GM12878 (cell line): ENCODE measurements around the gene TAF4. TPM values are rescaled to one million over a fixed set of nuclear protein-coding genes. Genes with fewer than 3 reads are reported as not detected.

Experiments used
- ATAC-seq: fragments of 200-7000 bp; cut with Tn5 transposase; 3 replicates; pipeline ENCODE4 v1.9.1; 2020; ENCODE audit warnings: mild to moderate bottlenecking, moderate library complexity
- BruUV-seq: library from RNA; stranded (reverse); fragments of 400-500 nt; replicated peaks from 2 replicates; lab custom pipeline; 2021; lab: Mats Ljungman, UMichigan
- CTCF ChIA-PET: fragments of 300-600 bp; sonication (Branson Sonifier 250); formaldehyde crosslinking; extraction: SDS; loops from one replicate; lab custom pipeline; 2021; ENCODE audit warnings: inconsistent platforms; lab: Yijun Ruan, JAX
- POLR2A ChIA-PET: fragments of 350-600 bp; formaldehyde crosslinking; extraction: SDS; loops from one replicate; lab custom pipeline; 2021; ENCODE audit warnings: inconsistent platforms; lab: Charles Lee
- RAD21 ChIA-PET: fragments of 300-600 bp; sonication (Branson Sonifier 250); formaldehyde crosslinking; loops from one replicate; lab custom pipeline; 2023; ENCODE audit warnings: antibody characterized with exemption; ENCODE audit not compliant: unreplicated experiment; lab: Charles Lee
- SMC1A ChIA-PET: fragments of 300-600 bp; sonication (Branson Sonifier 250); formaldehyde crosslinking; loops from one replicate; lab custom pipeline; 2023; ENCODE audit not compliant: unreplicated experiment, uncharacterized antibody; lab: Charles Lee
- DNase-seq: peaks from one replicate; pipeline ENCODE4 v3.0.0-alpha.2; 2011; ENCODE audit warnings: low read depth, low spot score
- FAIRE-seq: peaks from 3 replicates; lab custom pipeline; 2011; peaks lifted over from hg19 to GRCh38; lab: Jason Lieb, UNC
- H2AFZ ChIP-seq: 2 replicates; pipeline ENCODE4 v1.6.0; 2011; ENCODE audit warnings: low read depth, low read length, control low read depth; ENCODE audit not compliant: control insufficient read depth
- H3K27ac ChIP-seq: 2 replicates; pipeline ENCODE4 v1.5.1; 2011; ENCODE audit warnings: control low read depth; ENCODE audit not compliant: control insufficient read depth, insufficient read depth
- H3K27me3 ChIP-seq, 2 experiments: replicated peaks in 1 of 2; 2 replicates each; pipeline versions ENCODE4 v1.6.0 to v1.6.1; 2011; ENCODE audit warnings: low read length in 1 of 2; ENCODE audit not compliant: control insufficient read depth in 2 of 2, insufficient read depth in 2 of 2
- H3K36me3 ChIP-seq, 2 experiments: 2 replicates each; pipeline ENCODE4 v1.5.1; 2011; ENCODE audit warnings: low read length in 1 of 2; ENCODE audit not compliant: control insufficient read depth in 2 of 2, insufficient read depth in 2 of 2
- H3K4me1 ChIP-seq: 2 replicates; pipeline ENCODE4 v1.6.1; 2011; ENCODE audit warnings: mild to moderate bottlenecking, low read length, moderate library complexity, mixed read lengths; ENCODE audit not compliant: control insufficient read depth, insufficient read depth
- H3K4me2 ChIP-seq: 2 replicates; pipeline ENCODE4 v1.6.0; 2011; ENCODE audit warnings: control low read depth; ENCODE audit not compliant: control insufficient read depth, insufficient read depth
- H3K4me3 ChIP-seq: fragments of 200-600 bp; sonication (generic); 2 replicates; pipeline ENCODE4 v1.5.1; 2016
- H3K79me2 ChIP-seq: 2 replicates; pipeline ENCODE4 v1.6.0; 2011; ENCODE audit warnings: low read length; ENCODE audit not compliant: control insufficient read depth, insufficient read depth
- H3K9ac ChIP-seq: 2 replicates; pipeline ENCODE4 v1.8.0; 2011; ENCODE audit warnings: low read length, control low read depth, mixed read lengths; ENCODE audit not compliant: control insufficient read depth, insufficient read depth
- H3K9me3 ChIP-seq: replicated peaks from 3 replicates; pipeline ENCODE4 v1.5.1; 2011; ENCODE audit warnings: mild to moderate bottlenecking, low read length; ENCODE audit not compliant: control insufficient read depth, insufficient read depth
- H4K20me1 ChIP-seq: 2 replicates; pipeline ENCODE4 v1.6.0; 2011; ENCODE audit not compliant: control insufficient read depth, insufficient read depth
- CREM ChIP-seq: IDR thresholded peaks from 2 replicates; pipeline ENCODE4 v1.6.1; 2014; ENCODE audit warnings: antibody characterized with exemption, low read depth
- DPF2 ChIP-seq: fragments of 450-650 bp; IDR thresholded peaks from 2 replicates; pipeline ENCODE4 v1.6.1; 2017; ENCODE audit warnings: mild to moderate bottlenecking
- EED ChIP-seq: sonication (generic); IDR thresholded peaks from 2 replicates; pipeline ENCODE4 v1.6.1; 2016; ENCODE audit warnings: antibody characterized with exemption, low read depth
- EGR1 ChIP-seq, 2 experiments: IDR thresholded peaks; 1 replicate in 1 of 2; 2 replicates in 1 of 2; pipeline ENCODE4 v1.6.1; 2011 to 2012; ENCODE audit warnings: low read depth in 2 of 2, low read length in 2 of 2, borderline replicate concordance in 1 of 2, mild to moderate bottlenecking in 1 of 2, moderate library complexity in 1 of 2
- EZH2 ChIP-seq: IDR thresholded peaks from 2 replicates; pipeline ENCODE4 v1.6.1; 2012; ENCODE audit warnings: low read depth, mild to moderate bottlenecking, control low read depth, inconsistent platforms, low read length, borderline replicate concordance; ENCODE audit not compliant: control insufficient read depth
- IKZF1 ChIP-seq: fragments of 450-650 bp; conservative IDR thresholded peaks from 2 replicates; pipeline ENCODE4 v1.6.1; 2017; ENCODE audit warnings: antibody characterized with exemption, mild to moderate bottlenecking
- MEF2B ChIP-seq: fragments of 450-650 bp; IDR thresholded peaks from 2 replicates; pipeline ENCODE4 v1.6.1; 2018; ENCODE audit warnings: mild to moderate bottlenecking, moderate library complexity; ENCODE audit not compliant: partially characterized antibody, poor library complexity, severe bottlenecking
- MTA2 ChIP-seq: fragments of 450-650 bp; IDR thresholded peaks from 2 replicates; pipeline ENCODE4 v1.6.1; 2016; ENCODE audit warnings: low read depth, mild to moderate bottlenecking, moderate library complexity
- NBN ChIP-seq: fragments of 450-650 bp; IDR thresholded peaks from 2 replicates; pipeline ENCODE4 v1.6.1; 2016
- PRDM15 ChIP-seq: fragments of 450-650 bp; formaldehyde crosslinking; IDR thresholded peaks from 2 replicates; pipeline ENCODE4 v1.4.0; 2020; ENCODE audit warnings: mild to moderate bottlenecking, moderate library complexity
- RCOR1 ChIP-seq: conservative IDR thresholded peaks from 2 replicates; pipeline ENCODE4 v1.6.1; 2012; ENCODE audit warnings: low read depth, low read length, improper control_type of control experiment
- RFX5 ChIP-seq: IDR thresholded peaks from 2 replicates; pipeline ENCODE4 v1.6.1; 2011; ENCODE audit warnings: low read depth, low read length, improper control_type of control experiment
- SREBF1 ChIP-seq: IDR thresholded peaks from 2 replicates; pipeline ENCODE4 v1.6.1; 2012; ENCODE audit warnings: mild to moderate bottlenecking, low read length
- SREBF2 ChIP-seq: IDR thresholded peaks from 2 replicates; pipeline ENCODE4 v1.6.1; 2012; ENCODE audit warnings: mild to moderate bottlenecking, low read length
- WRNIP1 ChIP-seq: IDR thresholded peaks from 2 replicates; pipeline ENCODE4 v1.6.1; 2011; ENCODE audit warnings: low read depth, low read length, improper control_type of control experiment, borderline replicate concordance
- ZZZ3 ChIP-seq: IDR thresholded peaks from 2 replicates; pipeline ENCODE4 v1.6.1; 2011; ENCODE audit warnings: low read depth; ENCODE audit not compliant: control insufficient read depth, insufficient read length
- WGBS: methylation state at CpG from one replicate; pipeline ENCODE4 v1.1.6; 2016; ENCODE audit warnings: low lambda C conversion rate; ENCODE audit not compliant: insufficient replicate concordance, insufficient coverage; ENCODE audit errors: missing lambda C conversion rate; 5-methylcytosine and 5-hydroxymethylcytosine counted together
- in situ Hi-C: fragments of 300-500 bp; cut with MboI; formaldehyde crosslinking; loops from 9 replicates; pipeline ENCODE4 v1.14.3; 2018; ENCODE audit warnings: mixed read lengths
- intact Hi-C: fragments of 100-400 bp; cut with micrococcal nuclease; formaldehyde crosslinking; loops from one replicate; pipeline ENCODE4 v1.14.2; 2022; ENCODE audit not compliant: unreplicated experiment
- polyA plus RNA-seq, 11 experiments: library from polyadenylated mRNA; depleted of rRNA in 4 of 11; unstranded in 6 of 11; stranded (reverse) in 5 of 11; fragments of >200 nt; fragmentation: Nextera tagmentation in 4 of 11; fragmentation: Illumina TruSeq in 1 of 11; extraction: Ambion mirVana in 4 of 11; extraction: Trizol in 1 of 11; gene quantifications; 1 replicate in 1 of 11; 2 replicates in 10 of 11; pipeline versions ENCODE4 v1.2.1 to v1.2.3, GENCODE V29; 2011 to 2016; ENCODE audit warnings: inconsistent platforms in 2 of 11, missing spikeins in 2 of 11, low read depth in 1 of 11
- total RNA-seq, 4 experiments: library from RNA; depleted of rRNA in 3 of 4; stranded (reverse); fragments of >200 nt in 3 of 4; fragmentation: Illumina TruSeq in 1 of 4; extraction: Trizol in 1 of 4; gene quantifications; 2 replicates each; pipeline versions ENCODE4 v1.2.1 to v1.2.3, GENCODE V29; 2013 to 2021
- TF ChIP-seq, protein P1 (sequence below): IDR thresholded peaks from 2 replicates; pipeline ENCODE4 v1.6.1; 2012; ENCODE audit warnings: low read length, inconsistent platforms
- TF ChIP-seq, protein P2 (sequence below): IDR thresholded peaks from 2 replicates; pipeline ENCODE4 v1.6.1; 2011; ENCODE audit warnings: borderline replicate concordance, low read depth, mild to moderate bottlenecking, moderate library complexity, mixed read lengths, low read length; ENCODE audit not compliant: insufficient read depth; ENCODE audit errors: extremely low read length

Gene TAF4
- total and polyA plus RNA-seq, 10 of the 15 experiments (the other 5 are each of a cell fraction or from before 2014, with no cell fraction given): 0.39 to 16.9 (median 3.4) TPM

DNA sequence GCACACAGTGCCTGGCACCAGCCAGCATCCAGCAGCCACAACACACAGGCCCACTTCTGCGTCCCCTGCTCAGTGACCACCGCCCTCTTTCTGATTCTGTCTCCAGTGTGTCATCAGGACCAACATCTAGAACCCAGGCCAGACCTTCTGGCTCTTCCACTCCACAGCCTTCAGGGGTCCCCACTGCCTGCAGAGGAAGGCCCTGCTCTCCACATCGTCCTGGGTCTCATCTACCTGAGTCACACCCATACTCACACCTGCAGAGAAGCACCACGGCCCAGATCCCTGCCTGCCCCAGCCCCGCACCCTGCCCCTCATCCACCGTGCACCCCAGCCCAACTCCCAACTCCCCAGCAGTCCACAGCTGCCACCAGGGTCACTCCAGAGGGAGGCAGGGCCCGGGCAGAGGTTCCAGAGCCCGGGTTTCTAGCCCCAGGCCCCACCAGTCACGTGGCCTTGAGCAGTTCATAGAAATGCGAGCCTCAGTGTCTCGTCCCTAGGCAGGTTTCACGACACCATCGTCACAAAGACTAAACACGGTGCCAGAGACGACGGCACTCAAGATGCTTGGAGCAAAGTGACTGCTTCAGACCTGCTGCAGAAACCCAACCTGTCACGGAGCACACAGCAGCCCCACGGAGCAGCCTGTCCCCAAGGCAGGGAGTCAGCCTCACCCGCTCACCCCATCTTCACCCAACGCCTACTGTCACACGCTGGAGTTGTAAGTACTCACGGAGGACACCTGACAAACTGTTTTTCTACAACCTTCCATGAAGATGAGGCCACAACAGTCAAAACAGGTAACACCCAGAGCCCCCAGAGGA is 16.1 kb downstream of the TAF4 start (continued):
- TF ChIP-seq PRDM15 (CRISPR knock-in tag) (no peak), NBN (no peak), EZH2 (no peak), SREBF2 (no peak), EED (no peak), RFX5 (no peak)

DNA sequence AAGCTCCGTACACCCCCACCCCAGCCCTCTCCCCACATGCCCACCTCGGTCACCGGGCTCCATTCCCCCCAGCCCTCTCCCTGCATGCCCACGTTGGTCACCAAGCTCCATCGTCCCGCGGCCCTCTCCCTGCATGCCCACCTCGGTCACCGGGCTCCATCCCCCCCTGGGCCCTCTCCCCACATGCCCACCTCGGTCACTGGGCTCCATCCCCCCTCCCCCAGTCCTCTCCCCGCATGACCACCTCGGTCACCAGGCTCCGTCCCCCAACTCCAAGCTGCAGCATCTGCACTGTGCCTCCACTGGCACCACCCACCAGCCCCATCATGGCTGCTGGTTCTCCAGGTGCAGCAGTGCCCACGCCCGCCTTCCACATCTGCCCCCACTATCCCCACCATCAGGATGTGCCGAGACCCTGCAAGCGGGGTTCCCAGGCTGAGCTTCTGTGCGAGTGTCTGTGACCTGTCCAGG is 16.8 kb downstream of the TAF4 start:
- Histone ChIP-seq H3K4me3 (no peak overlapping the region), H3K79me2 (peaks cover 2% of the 10 kb centered on the region), H3K9ac (no peak overlapping the region), H3K4me1 (no peaks in the 10 kb centered on the region), H3K27ac (no peak overlapping the region), H2AFZ (no peak overlapping the region), H3K4me2 (no peak overlapping the region), H4K20me1 (no peaks in the 10 kb centered on the region), H3K27me3 (no peaks in the 10 kb centered on the region), H3K9me3 (no peaks in the 10 kb centered on the region), H3K36me3 (peaks cover 0 to 4% of the 10 kb centered on the region in 2 experiments; a peak in 3 of 4 replicates)
- FAIRE-seq (no peak), DNase-seq (no peak), ATAC-seq (no peak)
- WGBS: 85% methylated on average over 8 of the region's 18 CpGs
- ChIA-PET SMC1A (no interaction called here), POLR2A (no interaction called here), RAD21 (no interaction called here), CTCF (no interaction called here)
- intact Hi-C loops: no loop called here
- in situ Hi-C loops: no loop called here
- no TSS peak for BruUV-seq
- TF ChIP-seq MTA2 (no peak), CREM (no peak), MEF2B (no peak), DPF2 (no peak), SREBF1 (no peak), ZZZ3 (no peak), IKZF1 (no peak), WRNIP1 (no peak), EGR1 (IDR thresholded peaks at IDR 0.05; ENCODE audit: borderline replicate concordance in 1 of 2, low read depth in 2 of 2, low read length in 2 of 2) (no peak), RCOR1 (no peak)
- TF ChIP-seq, protein P1, sequence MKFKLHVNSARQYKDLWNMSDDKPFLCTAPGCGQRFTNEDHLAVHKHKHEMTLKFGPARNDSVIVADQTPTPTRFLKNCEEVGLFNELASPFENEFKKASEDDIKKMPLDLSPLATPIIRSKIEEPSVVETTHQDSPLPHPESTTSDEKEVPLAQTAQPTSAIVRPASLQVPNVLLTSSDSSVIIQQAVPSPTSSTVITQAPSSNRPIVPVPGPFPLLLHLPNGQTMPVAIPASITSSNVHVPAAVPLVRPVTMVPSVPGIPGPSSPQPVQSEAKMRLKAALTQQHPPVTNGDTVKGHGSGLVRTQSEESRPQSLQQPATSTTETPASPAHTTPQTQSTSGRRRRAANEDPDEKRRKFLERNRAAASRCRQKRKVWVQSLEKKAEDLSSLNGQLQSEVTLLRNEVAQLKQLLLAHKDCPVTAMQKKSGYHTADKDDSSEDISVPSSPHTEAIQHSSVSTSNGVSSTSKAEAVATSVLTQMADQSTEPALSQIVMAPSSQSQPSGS: no peak
- TF ChIP-seq, protein P2, sequence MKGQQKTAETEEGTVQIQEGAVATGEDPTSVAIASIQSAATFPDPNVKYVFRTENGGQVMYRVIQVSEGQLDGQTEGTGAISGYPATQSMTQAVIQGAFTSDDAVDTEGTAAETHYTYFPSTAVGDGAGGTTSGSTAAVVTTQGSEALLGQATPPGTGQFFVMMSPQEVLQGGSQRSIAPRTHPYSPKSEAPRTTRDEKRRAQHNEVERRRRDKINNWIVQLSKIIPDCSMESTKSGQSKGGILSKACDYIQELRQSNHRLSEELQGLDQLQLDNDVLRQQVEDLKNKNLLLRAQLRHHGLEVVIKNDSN: no peak
